ENCODE data around the gene MRPS35. TPM values are rescaled to one million over a fixed set of nuclear protein-coding genes. Genes with fewer than 3 reads are reported as not detected.

MRPS35 gene
- total RNA-seq: 10 to 100 TPM; 36.6 to 52.3 (median 48.8) TPM

DNA sequence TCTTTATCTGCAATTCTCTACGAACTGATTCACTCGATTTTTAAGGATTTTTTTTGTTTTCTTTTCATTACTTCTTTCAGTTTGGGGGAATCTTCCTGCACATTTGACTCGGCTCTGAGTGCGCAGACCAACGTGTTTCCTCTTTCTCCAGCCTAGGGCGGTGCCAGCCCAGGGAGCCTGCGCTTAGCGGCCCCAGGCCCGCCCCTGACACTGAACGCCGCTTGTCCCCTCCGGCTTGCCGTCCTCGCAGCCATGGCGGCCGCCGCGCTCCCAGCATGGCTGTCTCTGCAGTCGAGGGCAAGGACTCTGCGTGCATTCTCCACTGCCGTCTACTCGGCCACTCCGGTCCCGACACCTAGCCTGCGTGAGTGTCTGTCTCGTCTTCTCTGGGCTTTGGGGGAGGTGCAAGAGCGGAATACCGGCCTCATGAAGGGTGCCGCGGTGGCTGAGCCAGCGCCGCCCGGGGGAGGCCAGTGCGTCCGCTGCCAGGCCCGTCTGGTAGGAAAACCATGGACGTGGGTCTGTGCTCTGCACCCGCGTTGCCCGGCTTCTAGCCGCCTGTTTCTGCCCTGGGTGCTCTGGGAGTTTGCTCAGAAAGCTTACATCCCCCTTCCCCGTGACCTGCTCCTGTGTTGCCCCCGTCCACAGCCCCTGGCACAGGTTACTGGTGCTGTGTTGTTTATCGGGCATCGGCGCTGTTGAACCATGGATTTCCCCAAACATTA, at the start of gene MRPS35:
Gene MRPS35 (plus strand): TSS at position 241 of the 725 bp plus-strand sequence. CDS start 12 bp downstream, at position 253.
- peaks cover 0 to 11% of the 10 kb centered on the region in 2 donors for H3K36me3 ChIP-seq
- 0 to 2% methylated on average over 6 to 10 of the region's 46 CpGs for WGBS, 2 donors (ENCODE audit: low coverage in 1 of 2)
- ATAC-seq: peak; percentile 95
- no peaks in the 10 kb centered on the region for H3K27me3 ChIP-seq
- H3K4me3 ChIP-seq: peak within 1 kb of the TSS; percentile 85 to 93
- peaks cover 0 to 35% (median 7%) of the 10 kb centered on the region in 3 donors for H3K4me1 ChIP-seq
- TF ChIP-seq POLR2AphosphoS5 (IDR thresholded peaks at IDR 0.05) (peak; percentile 97), EP300 (IDR thresholded peaks at IDR 0.05) (no peak), POLR2A (IDR thresholded peaks at IDR 0.05) (peak; percentile 38 to 48)
- peak within 1 kb of the TSS; percentile 71 to 88 (median 86) for H3K27ac ChIP-seq
- no peaks in the 10 kb centered on the region for H3K9me3 ChIP-seq

DNA sequence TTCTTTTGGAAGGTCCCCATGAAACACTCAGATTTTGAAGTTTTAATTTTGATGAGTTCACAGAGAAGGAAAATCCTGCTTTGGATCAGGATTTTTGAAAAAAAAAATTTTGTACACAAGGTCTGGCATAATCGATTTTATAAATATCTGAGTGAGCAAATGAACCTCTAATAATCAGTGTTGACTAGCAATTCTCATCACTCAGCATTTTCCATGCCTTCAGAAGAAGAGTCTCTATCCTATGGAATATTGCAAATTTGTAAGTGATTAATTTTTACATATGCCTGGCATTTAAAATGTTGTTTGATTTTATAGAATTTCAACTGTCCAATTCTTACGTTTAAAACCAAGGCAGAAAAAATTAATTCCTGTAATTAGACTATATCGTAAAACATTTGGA, 44.9 kb upstream of the MRPS35 start:
- ATAC-seq: no peak
- TF ChIP-seq POLR2A (IDR thresholded peaks at IDR 0.05) (no peak), POLR2AphosphoS5 (IDR thresholded peaks at IDR 0.05) (no peak), EP300 (IDR thresholded peaks at IDR 0.05) (no peak)
- TF ChIP-seq, protein P1, sequence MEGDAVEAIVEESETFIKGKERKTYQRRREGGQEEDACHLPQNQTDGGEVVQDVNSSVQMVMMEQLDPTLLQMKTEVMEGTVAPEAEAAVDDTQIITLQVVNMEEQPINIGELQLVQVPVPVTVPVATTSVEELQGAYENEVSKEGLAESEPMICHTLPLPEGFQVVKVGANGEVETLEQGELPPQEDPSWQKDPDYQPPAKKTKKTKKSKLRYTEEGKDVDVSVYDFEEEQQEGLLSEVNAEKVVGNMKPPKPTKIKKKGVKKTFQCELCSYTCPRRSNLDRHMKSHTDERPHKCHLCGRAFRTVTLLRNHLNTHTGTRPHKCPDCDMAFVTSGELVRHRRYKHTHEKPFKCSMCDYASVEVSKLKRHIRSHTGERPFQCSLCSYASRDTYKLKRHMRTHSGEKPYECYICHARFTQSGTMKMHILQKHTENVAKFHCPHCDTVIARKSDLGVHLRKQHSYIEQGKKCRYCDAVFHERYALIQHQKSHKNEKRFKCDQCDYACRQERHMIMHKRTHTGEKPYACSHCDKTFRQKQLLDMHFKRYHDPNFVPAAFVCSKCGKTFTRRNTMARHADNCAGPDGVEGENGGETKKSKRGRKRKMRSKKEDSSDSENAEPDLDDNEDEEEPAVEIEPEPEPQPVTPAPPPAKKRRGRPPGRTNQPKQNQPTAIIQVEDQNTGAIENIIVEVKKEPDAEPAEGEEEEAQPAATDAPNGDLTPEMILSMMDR (IDR thresholded peaks at IDR 0.05): no peak
- Histone ChIP-seq H3K36me3 (peaks cover 0 to 78% of the 10 kb centered on the region in 2 donors), H3K4me1 (no peaks in the 10 kb centered on the region), H3K9me3 (no peaks in the 10 kb centered on the region), H3K27ac (no peak overlapping the region), H3K4me3 (no peak overlapping the region), H3K27me3 (no peaks in the 10 kb centered on the region)
- 63 to 87% methylated on average over 3 of the region's 3 CpGs for WGBS, 2 donors (ENCODE audit: low coverage in 1 of 2)

DNA sequence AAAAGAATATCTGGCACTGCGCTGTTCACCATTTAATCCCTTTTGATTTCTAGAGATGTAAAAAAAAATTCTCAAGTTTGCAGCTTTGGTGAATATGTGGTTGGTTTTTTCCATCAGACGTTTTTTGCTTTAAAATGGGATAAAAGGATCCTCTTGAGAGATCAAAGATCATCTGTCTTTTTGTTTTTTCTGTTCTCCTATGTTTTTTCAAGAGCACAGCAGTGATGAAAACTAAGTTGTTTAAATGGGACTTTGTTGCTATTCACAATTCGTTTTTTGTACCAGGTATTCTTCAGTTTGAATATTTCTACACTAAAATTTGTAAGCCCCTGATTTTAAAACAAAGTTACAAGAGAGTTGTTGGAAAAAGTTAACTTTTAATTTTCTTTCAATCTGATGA, 44.1 kb upstream of the MRPS35 start:
- 53 to 59% methylated on average over 3 of the region's 3 CpGs for WGBS, 2 donors (ENCODE audit: low coverage in 1 of 2)

DNA sequence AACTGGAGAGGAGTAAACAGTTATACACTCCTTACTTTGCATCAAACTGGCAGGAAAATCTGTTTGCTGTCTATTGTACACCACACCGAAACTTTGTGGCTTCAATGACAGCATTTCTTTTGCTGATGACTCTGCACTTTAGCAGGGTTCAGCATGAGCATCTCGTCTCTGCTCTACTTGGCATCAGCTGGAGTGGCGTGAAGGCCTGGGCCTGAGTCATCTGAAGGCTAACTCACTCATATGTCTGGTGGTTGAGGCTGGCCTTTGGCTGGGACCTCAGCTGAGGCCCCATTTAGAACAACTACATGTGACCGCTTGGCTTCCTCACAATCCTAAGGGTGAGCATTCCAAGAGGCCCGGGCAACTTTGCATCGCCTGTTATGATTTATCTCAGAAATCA, 43.1 kb upstream of the MRPS35 start:
- TF ChIP-seq, protein P1 (IDR thresholded peaks at IDR 0.05): no peak
- TF ChIP-seq POLR2A (IDR thresholded peaks at IDR 0.05): no peak
- Histone ChIP-seq H3K27ac (no peak overlapping the region), H3K27me3 (no peaks in the 10 kb centered on the region), H3K36me3 (peaks cover 0 to 62% of the 10 kb centered on the region in 2 donors), H3K9me3 (no peaks in the 10 kb centered on the region), H3K4me1 (peaks cover 0 to 3% (median 0%) of the 10 kb centered on the region in 3 donors), H3K4me3 (no peak overlapping the region)
- ATAC-seq: no peak
- 86% methylated on average over 3 of the region's 6 CpGs; no CpG with 5 or more reads in 1 of the 2 donors for WGBS, 2 donors (ENCODE audit: low coverage in 1 of 2)

More for the DNA sequence above, 44.1 kb upstream of the MRPS35 start:
- ATAC-seq: no peak
- Histone ChIP-seq H3K9me3 (no peaks in the 10 kb centered on the region), H3K36me3 (peaks cover 0 to 70% of the 10 kb centered on the region in 2 donors), H3K27ac (no peak overlapping the region), H3K27me3 (no peaks in the 10 kb centered on the region), H3K4me3 (no peak overlapping the region), H3K4me1 (no peaks in the 10 kb centered on the region)
- no peak for TF ChIP-seq POLR2A (IDR thresholded peaks at IDR 0.05)
- TF ChIP-seq, protein P1 (IDR thresholded peaks at IDR 0.05): no peak
- no peak for TF ChIP-seq EP300 (IDR thresholded peaks at IDR 0.05)
- no peak for TF ChIP-seq POLR2AphosphoS5 (IDR thresholded peaks at IDR 0.05)

DNA sequence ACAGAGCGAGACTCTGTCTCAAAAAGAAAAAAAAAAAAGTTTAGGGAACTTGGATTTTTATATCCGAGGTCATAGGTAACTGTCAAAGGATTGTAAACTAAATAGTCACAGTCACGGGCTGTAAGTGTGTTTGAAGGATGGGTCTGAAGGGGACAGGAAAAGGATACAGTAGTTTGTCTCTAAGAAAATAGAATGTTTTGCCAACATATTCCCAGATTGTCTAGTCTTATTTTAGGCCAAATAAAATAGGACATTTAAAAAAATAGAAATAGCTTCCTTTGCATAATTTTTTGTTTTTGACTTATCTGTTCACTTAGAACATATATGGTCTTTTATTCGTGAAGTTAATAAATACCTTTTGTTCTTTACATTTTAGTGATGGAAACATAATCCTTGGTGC, 38.6 kb upstream of the MRPS35 start:
- Histone ChIP-seq H3K4me3 (no peak overlapping the region), H3K4me1 (peaks cover 0 to 18% (median 3%) of the 10 kb centered on the region in 3 donors), H3K36me3 (peaks cover 2 to 42% of the 10 kb centered on the region in 2 donors), H3K27ac (peak overlapping the region in 1 of 4 donors; percentile 32), H3K9me3 (no peaks in the 10 kb centered on the region), H3K27me3 (no peaks in the 10 kb centered on the region)
- no peak for ATAC-seq
- 55 to 63% methylated on average over 4 of the region's 4 CpGs for WGBS, 2 donors (ENCODE audit: low coverage in 1 of 2)
- TF ChIP-seq, protein P1 (IDR thresholded peaks at IDR 0.05): no peak
- TF ChIP-seq EP300 (IDR thresholded peaks at IDR 0.05) (no peak), POLR2A (IDR thresholded peaks at IDR 0.05) (no peak), POLR2AphosphoS5 (IDR thresholded peaks at IDR 0.05) (no peak)

All from gastroesophageal sphincter (tissue), 4 donors.